SK-N-SH (cell line): ENCODE measurements around the gene AGBL4. TPM values are rescaled to one million over a fixed set of nuclear protein-coding genes. Genes with fewer than 3 reads are reported as not detected.

Source experiments
- CTCF ChIA-PET: fragments of 300-600, 350-600 bp; formaldehyde crosslinking; extraction: SDS; loops from one replicate; lab custom pipeline; 2021; lab: Yijun Ruan, JAX
- POLR2A ChIA-PET: fragments of 350-600 bp; sonication (Branson Sonifier 250); formaldehyde crosslinking; extraction: SDS; loops from one replicate; lab custom pipeline; 2020; ENCODE audit warnings: antibody characterized with exemption, inconsistent platforms; lab: Yijun Ruan, JAX
- DNase-seq: peaks from one replicate; pipeline ENCODE4 v3.0.0; 2012
- H2AFZ ChIP-seq: fragments of 200-600 bp; sonication (generic); 2 replicates; pipeline ENCODE4 v1.8.1; 2016; ENCODE audit warnings: antibody characterized with exemption, mild to moderate bottlenecking, low read depth
- H3F3A ChIP-seq: fragments of 200-600 bp; sonication (generic); replicated peaks from 2 replicates; pipeline ENCODE3; 2016; ENCODE audit warnings: antibody characterized with exemption, mild to moderate bottlenecking; ENCODE audit not compliant: insufficient read depth
- H3K27ac ChIP-seq, 2 experiments: fragments of 200-500 bp in 1 of 2; fragments of 200-600 bp in 1 of 2; sonication (Bioruptor generic) in 1 of 2; sonication (generic), shearing (Covaris generic) in 1 of 2; 2 replicates each; pipeline versions ENCODE4 v1.5.1 to v1.6.1; 2014 to 2016; ENCODE audit warnings: low read depth in 2 of 2, inconsistent platforms in 1 of 2, low read length in 1 of 2, mild to moderate bottlenecking in 1 of 2, mixed read lengths in 1 of 2
- H3K27me3 ChIP-seq: fragments of 200-600 bp; sonication (generic), shearing (Covaris generic); 2 replicates; pipeline ENCODE4 v1.6.1; 2016; ENCODE audit warnings: mixed run types; ENCODE audit not compliant: insufficient read depth
- H3K36me3 ChIP-seq, 2 experiments: fragments of 200-500 bp in 1 of 2; fragments of 200-600 bp in 1 of 2; sonication (Bioruptor generic) in 1 of 2; sonication (generic) in 1 of 2; replicated peaks in 1 of 2; 2 replicates each; pipeline versions ENCODE3 to v1.5.1; 2014 to 2016; ENCODE audit warnings: low read length in 1 of 2, mild to moderate bottlenecking in 1 of 2; ENCODE audit not compliant: insufficient read depth in 2 of 2, control insufficient read depth in 1 of 2
- H3K4me1 ChIP-seq, 2 experiments: fragments of 200-500 bp in 1 of 2; fragments of 200-600 bp in 1 of 2; sonication (Bioruptor generic) in 1 of 2; sonication (generic), shearing (Covaris generic) in 1 of 2; 2 replicates each; pipeline versions ENCODE4 v1.5.1 to v1.6.1; 2014 to 2016; ENCODE audit warnings: low read depth in 1 of 2, low read length in 1 of 2, mixed run types in 1 of 2; ENCODE audit not compliant: insufficient read depth in 2 of 2, control insufficient read depth in 1 of 2
- H3K4me2 ChIP-seq: fragments of 200-600 bp; sonication (generic), shearing (Covaris generic); 2 replicates; pipeline ENCODE4 v1.6.1; 2017; ENCODE audit warnings: mixed run types
- H3K4me3 ChIP-seq, 2 experiments: fragments of 200-500 bp in 1 of 2; fragments of 200-600 bp in 1 of 2; sonication (Bioruptor generic) in 1 of 2; sonication (generic), shearing (Covaris generic) in 1 of 2; 2 replicates each; pipeline versions ENCODE4 v1.5.1 to v1.8.1; 2014 to 2016; ENCODE audit warnings: low read depth in 2 of 2, inconsistent platforms in 1 of 2, low read length in 1 of 2, mild to moderate bottlenecking in 1 of 2, mixed read lengths in 1 of 2, moderate library complexity in 1 of 2
- H3K79me2 ChIP-seq: fragments of 200-600 bp; sonication (generic); 2 replicates; pipeline ENCODE4 v1.8.1; 2017; ENCODE audit warnings: mild to moderate bottlenecking; ENCODE audit not compliant: insufficient read depth
- H3K9ac ChIP-seq: fragments of 200-600 bp; sonication (generic); 2 replicates; pipeline ENCODE4 v1.6.1; 2017; ENCODE audit warnings: mixed run types
- H3K9me2 ChIP-seq: fragments of 200-600 bp; sonication (generic); 2 replicates; pipeline ENCODE4 v1.6.1; 2017; ENCODE audit warnings: mixed run types
- H3K9me3 ChIP-seq: fragments of 200-600 bp; sonication (generic); 2 replicates; pipeline ENCODE4 v1.6.1; 2017; ENCODE audit warnings: mixed run types, mild to moderate bottlenecking, moderate library complexity
- H4K20me1 ChIP-seq: fragments of 200-600 bp; sonication (generic); 2 replicates; pipeline ENCODE4 v1.6.1; 2017; ENCODE audit warnings: mild to moderate bottlenecking, mixed run types; ENCODE audit not compliant: insufficient read depth
- ELF1 ChIP-seq: IDR thresholded peaks from 2 replicates; pipeline ENCODE4 v1.4.0; 2012
- EP300 ChIP-seq, 2 experiments: IDR thresholded peaks; 2 replicates each; pipeline versions ENCODE4 v1.4.0 to v1.6.1; 2012; ENCODE audit warnings: borderline replicate concordance in 1 of 2, low read depth in 1 of 2, low read length in 1 of 2
- EZH2phosphoT487 ChIP-seq: fragments of 200-600 bp; sonication (generic); IDR thresholded peaks from 2 replicates; pipeline ENCODE4 v1.6.1; 2017; ENCODE audit warnings: low read depth, mixed run types, mild to moderate bottlenecking, antibody characterized with exemption, moderate library complexity, borderline replicate concordance
- FOSL2 ChIP-seq: IDR thresholded peaks from 2 replicates; pipeline ENCODE4 v1.4.0; 2012; ENCODE audit warnings: low read depth, mild to moderate bottlenecking, moderate library complexity, borderline replicate concordance
- FOXJ3 ChIP-seq: sonication (generic); formaldehyde crosslinking; IDR thresholded peaks from 2 replicates; pipeline ENCODE4 v1.5.1; 2020; ENCODE audit warnings: mild to moderate bottlenecking, missing genetic modification reagents
- JUND ChIP-seq: IDR thresholded peaks from 2 replicates; pipeline ENCODE4 v1.4.0; 2012
- NRF1 ChIP-seq: IDR thresholded peaks from 2 replicates; pipeline ENCODE4 v1.6.1; 2012; ENCODE audit warnings: low read depth, mild to moderate bottlenecking, low read length
- POLR2AphosphoS5 ChIP-seq: IDR thresholded peaks from 2 replicates; pipeline ENCODE4 v1.6.1; 2012; ENCODE audit warnings: low read depth, low read length
- RAD21 ChIP-seq: IDR thresholded peaks from 2 replicates; pipeline ENCODE4 v1.6.1; 2012; ENCODE audit warnings: mild to moderate bottlenecking, low read length
- RFX5 ChIP-seq: IDR thresholded peaks from 2 replicates; pipeline ENCODE4 v1.6.1; 2012; ENCODE audit warnings: mild to moderate bottlenecking, improper control_type of control experiment, low read length
- RXRA ChIP-seq: IDR thresholded peaks from 2 replicates; pipeline ENCODE4 v1.4.0; 2012; ENCODE audit warnings: low read depth, mild to moderate bottlenecking, borderline replicate concordance
- SIN3A ChIP-seq: IDR thresholded peaks from 2 replicates; pipeline ENCODE4 v1.6.1; 2012; ENCODE audit warnings: low read depth, mild to moderate bottlenecking, low read length, moderate library complexity, borderline replicate concordance
- SMC3 ChIP-seq: IDR thresholded peaks from 2 replicates; pipeline ENCODE4 v1.6.1; 2012; ENCODE audit warnings: low read depth, low read length, improper control_type of control experiment
- TAF1 ChIP-seq: IDR thresholded peaks from 2 replicates; pipeline ENCODE4 v1.6.1; 2012; ENCODE audit warnings: low read depth, mild to moderate bottlenecking, low read length, moderate library complexity, borderline replicate concordance
- TEAD4 ChIP-seq: IDR thresholded peaks from 2 replicates; pipeline ENCODE4 v1.4.0; 2012; ENCODE audit warnings: mild to moderate bottlenecking, borderline replicate concordance; ENCODE audit not compliant: insufficient read depth
- WGBS: methylation state at CpG from one replicate; pipeline ENCODE4 v1.1.6; 2017; ENCODE audit warnings: low lambda C conversion rate; 5-methylcytosine and 5-hydroxymethylcytosine counted together
- polyA plus RNA-seq, 3 experiments: library from polyadenylated mRNA; depleted of rRNA; stranded (reverse); fragments of >200 nt; gene quantifications; 2 replicates each; pipeline ENCODE4 v1.2.3, GENCODE V29; 2012
- TF ChIP-seq, protein P1 (sequence below): fragments of 200-600 bp; sonication (generic); IDR thresholded peaks from 2 replicates; pipeline ENCODE4 v1.6.1; 2017; ENCODE audit warnings: antibody characterized with exemption, mild to moderate bottlenecking, moderate library complexity
- TF ChIP-seq, protein P2 (sequence below): fragments of 150-350 bp; IDR thresholded peaks from 2 replicates; pipeline ENCODE4 v1.6.1; 2016; ENCODE audit warnings: mild to moderate bottlenecking, low read depth, low read length
- TF ChIP-seq, protein P3 (sequence below): fragments of 150-350 bp; IDR thresholded peaks from 2 replicates; pipeline ENCODE4 v1.6.1; 2017; ENCODE audit warnings: antibody characterized with exemption, low read length, low read depth, borderline replicate concordance
- TF ChIP-seq, protein P4 (sequence below): IDR thresholded peaks from 2 replicates; pipeline ENCODE4 v1.4.0; 2012; ENCODE audit warnings: low read depth, borderline replicate concordance
- TF ChIP-seq, protein P5 (sequence below): IDR thresholded peaks from 2 replicates; pipeline ENCODE4 v1.4.0; 2012; ENCODE audit warnings: low read depth

AGBL4 gene
- polyA plus RNA-seq, 1 of the 3 experiments (the other 2 are of a cell fraction): 0.07 TPM

DNA sequence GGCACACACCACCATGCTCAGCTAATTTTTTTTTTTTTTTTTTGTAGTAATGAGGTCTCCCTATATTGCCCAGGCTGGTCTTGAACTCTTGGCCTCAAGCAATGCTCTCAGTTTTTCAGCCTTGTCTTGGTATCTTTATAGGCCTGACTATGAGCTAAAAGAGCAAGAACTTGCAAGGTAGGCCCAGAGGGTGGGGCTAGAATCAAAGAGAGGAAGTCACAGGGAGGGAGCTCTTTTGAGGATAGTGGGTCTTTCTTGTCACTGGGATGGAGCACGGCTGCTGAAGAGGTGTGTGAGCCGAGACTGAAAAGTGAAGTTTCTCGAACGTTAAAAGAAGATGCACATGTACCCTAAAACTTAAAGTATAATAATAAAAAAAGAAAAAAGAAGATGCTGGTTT, 987.1 kb downstream of the AGBL4 start:
- H3F3A ChIP-seq: no peaks in the 10 kb centered on the region
- CTCF ChIA-PET: interaction anchor here (1.2 to 1.9 kb wide), 3 partner anchors 17 to 1044 kb away, joined by 3 to 5 read pairs (median 5); no protein-coding TSS in a partner anchor
- no peak for DNase-seq
- H3K4me1 ChIP-seq: no peaks in the 10 kb centered on the region
- H2AFZ ChIP-seq: no peak overlapping the region
- H3K27ac ChIP-seq: no peak overlapping the region
- H3K4me2 ChIP-seq: no peak overlapping the region
- H3K79me2 ChIP-seq: no peaks in the 10 kb centered on the region
- H3K4me3 ChIP-seq: no peak overlapping the region
- H3K36me3 ChIP-seq: no peaks in the 10 kb centered on the region
- TF ChIP-seq RAD21 (peak; percentile 46), FOXJ3 (no peak), SIN3A (no peak), SMC3 (peak; percentile 23; the same call in 1 of the 2 replicates)
- TF ChIP-seq, protein P1, sequence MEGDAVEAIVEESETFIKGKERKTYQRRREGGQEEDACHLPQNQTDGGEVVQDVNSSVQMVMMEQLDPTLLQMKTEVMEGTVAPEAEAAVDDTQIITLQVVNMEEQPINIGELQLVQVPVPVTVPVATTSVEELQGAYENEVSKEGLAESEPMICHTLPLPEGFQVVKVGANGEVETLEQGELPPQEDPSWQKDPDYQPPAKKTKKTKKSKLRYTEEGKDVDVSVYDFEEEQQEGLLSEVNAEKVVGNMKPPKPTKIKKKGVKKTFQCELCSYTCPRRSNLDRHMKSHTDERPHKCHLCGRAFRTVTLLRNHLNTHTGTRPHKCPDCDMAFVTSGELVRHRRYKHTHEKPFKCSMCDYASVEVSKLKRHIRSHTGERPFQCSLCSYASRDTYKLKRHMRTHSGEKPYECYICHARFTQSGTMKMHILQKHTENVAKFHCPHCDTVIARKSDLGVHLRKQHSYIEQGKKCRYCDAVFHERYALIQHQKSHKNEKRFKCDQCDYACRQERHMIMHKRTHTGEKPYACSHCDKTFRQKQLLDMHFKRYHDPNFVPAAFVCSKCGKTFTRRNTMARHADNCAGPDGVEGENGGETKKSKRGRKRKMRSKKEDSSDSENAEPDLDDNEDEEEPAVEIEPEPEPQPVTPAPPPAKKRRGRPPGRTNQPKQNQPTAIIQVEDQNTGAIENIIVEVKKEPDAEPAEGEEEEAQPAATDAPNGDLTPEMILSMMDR: peak; percentile 18; the same call in 1 of the 2 replicates
- H4K20me1 ChIP-seq: no peaks in the 10 kb centered on the region
- H3K27me3 ChIP-seq: no peaks in the 10 kb centered on the region
- no peak overlapping the region for H3K9ac ChIP-seq
- WGBS: 92% methylated on average over 4 of the region's 4 CpGs
- H3K9me2 ChIP-seq: no peaks in the 10 kb centered on the region
- POLR2A ChIA-PET: no interaction called here
- H3K9me3 ChIP-seq: no peaks in the 10 kb centered on the region

DNA sequence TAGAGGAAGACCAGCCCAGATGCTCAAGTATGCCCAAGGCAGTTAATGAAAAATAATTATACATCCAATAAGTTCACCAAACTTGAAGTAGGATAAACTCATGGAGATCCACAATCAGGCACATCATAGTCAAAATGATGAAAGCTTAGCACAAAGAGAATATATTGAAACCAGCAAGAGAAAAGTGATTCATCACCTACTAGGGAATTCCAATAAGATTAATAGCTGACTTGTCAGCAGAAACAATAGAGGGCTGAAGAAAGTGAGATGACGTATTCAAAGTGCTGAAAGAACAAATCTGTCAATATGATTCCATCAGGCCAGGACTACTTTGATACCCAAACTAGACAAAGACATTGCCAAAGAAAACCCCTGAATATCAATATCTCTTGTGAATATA, 995.4 kb downstream of the AGBL4 start:
- 70% methylated on average over 1 of the region's 1 CpG for WGBS
- no peaks in the 10 kb centered on the region for H3K27me3 ChIP-seq
- no peaks in the 10 kb centered on the region for H3K79me2 ChIP-seq
- no peak overlapping the region for H3K4me3 ChIP-seq
- H3K36me3 ChIP-seq: peaks cover 0 to 3% of the 10 kb centered on the region in 2 experiments
- ChIA-PET POLR2A (no interaction called here), CTCF (interaction anchor here (0.9 to 1.6 kb wide), 3 partner anchors 12 to 48 kb away, joined by 3 to 5 read pairs (median 3); no protein-coding TSS in a partner anchor)
- peaks cover 6% of the 10 kb centered on the region; the same call in 1 of the 2 replicates for H3K9me3 ChIP-seq
- H2AFZ ChIP-seq: no peak overlapping the region
- H3K4me1 ChIP-seq: peaks cover 0 to 7% of the 10 kb centered on the region in 2 experiments; a peak in 1 of 4 replicates
- H3F3A ChIP-seq: no peaks in the 10 kb centered on the region
- DNase-seq: no peak
- H3K9me2 ChIP-seq: no peaks in the 10 kb centered on the region
- H3K4me2 ChIP-seq: no peak overlapping the region
- no peak overlapping the region for H3K27ac ChIP-seq
- H4K20me1 ChIP-seq: no peaks in the 10 kb centered on the region
- H3K9ac ChIP-seq: no peak overlapping the region
- no peak for TF ChIP-seq ELF1
- TF ChIP-seq, protein P2, sequence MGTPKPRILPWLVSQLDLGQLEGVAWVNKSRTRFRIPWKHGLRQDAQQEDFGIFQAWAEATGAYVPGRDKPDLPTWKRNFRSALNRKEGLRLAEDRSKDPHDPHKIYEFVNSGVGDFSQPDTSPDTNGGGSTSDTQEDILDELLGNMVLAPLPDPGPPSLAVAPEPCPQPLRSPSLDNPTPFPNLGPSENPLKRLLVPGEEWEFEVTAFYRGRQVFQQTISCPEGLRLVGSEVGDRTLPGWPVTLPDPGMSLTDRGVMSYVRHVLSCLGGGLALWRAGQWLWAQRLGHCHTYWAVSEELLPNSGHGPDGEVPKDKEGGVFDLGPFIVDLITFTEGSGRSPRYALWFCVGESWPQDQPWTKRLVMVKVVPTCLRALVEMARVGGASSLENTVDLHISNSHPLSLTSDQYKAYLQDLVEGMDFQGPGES: no peak
- TF ChIP-seq SIN3A: no peak
- TF ChIP-seq POLR2AphosphoS5: no peak
- no peak for TF ChIP-seq RXRA
- TF ChIP-seq TEAD4: no peak
- TF ChIP-seq, protein P3, sequence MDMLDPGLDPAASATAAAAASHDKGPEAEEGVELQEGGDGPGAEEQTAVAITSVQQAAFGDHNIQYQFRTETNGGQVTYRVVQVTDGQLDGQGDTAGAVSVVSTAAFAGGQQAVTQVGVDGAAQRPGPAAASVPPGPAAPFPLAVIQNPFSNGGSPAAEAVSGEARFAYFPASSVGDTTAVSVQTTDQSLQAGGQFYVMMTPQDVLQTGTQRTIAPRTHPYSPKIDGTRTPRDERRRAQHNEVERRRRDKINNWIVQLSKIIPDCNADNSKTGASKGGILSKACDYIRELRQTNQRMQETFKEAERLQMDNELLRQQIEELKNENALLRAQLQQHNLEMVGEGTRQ: no peak
- no peak for TF ChIP-seq EZH2phosphoT487
- no peak for TF ChIP-seq RAD21
- TF ChIP-seq JUND: no peak
- TF ChIP-seq FOXJ3: no peak
- TF ChIP-seq FOSL2: no peak
- TF ChIP-seq RFX5: no peak
- no peak for TF ChIP-seq TAF1
- TF ChIP-seq, protein P4, sequence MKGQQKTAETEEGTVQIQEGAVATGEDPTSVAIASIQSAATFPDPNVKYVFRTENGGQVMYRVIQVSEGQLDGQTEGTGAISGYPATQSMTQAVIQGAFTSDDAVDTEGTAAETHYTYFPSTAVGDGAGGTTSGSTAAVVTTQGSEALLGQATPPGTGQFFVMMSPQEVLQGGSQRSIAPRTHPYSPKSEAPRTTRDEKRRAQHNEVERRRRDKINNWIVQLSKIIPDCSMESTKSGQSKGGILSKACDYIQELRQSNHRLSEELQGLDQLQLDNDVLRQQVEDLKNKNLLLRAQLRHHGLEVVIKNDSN: no peak
- TF ChIP-seq, protein P1: no peak
- no peak for TF ChIP-seq EP300 (IDR thresholded peaks at IDR 0.05; ENCODE audit: borderline replicate concordance in 1 of 2, low read depth in 1 of 2, low read length in 1 of 2)
- TF ChIP-seq, protein P5, sequence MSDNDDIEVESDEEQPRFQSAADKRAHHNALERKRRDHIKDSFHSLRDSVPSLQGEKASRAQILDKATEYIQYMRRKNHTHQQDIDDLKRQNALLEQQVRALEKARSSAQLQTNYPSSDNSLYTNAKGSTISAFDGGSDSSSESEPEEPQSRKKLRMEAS: no peak
- TF ChIP-seq NRF1: no peak
